ENCODE data around the gene PRKCZ.

PRKCZ gene

DNA sequence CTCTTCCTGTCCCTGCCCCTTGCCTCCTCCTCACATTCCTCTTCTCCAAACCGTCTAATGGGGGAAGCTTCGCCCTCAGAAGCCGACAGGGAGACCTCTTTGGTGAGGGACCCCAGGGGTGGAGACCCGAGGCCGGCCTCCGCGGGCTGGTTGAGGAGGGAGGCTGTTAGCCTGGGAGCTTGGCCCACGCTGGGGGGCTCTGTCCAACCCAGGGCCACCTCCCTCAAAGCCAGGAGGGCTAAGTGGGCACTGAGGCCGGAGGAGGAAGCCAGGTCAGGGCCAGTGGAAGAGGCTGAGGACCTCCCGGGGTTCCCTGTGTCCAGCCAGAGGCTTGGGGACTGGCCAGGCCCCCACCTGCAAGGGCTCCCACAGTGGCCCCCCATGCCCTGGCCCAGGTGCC, 25.8 kb upstream of the PRKCZ start:
- Histone ChIP-seq H3K27ac (ENCODE audit: poor library complexity, severe bottlenecking) (no peak overlapping the region), H3K9me3 (ENCODE audit: severe bottlenecking) (no peaks in the 10 kb centered on the region), H3K4me3 (ENCODE audit: severe bottlenecking) (no peak overlapping the region), H3K4me1 (ENCODE audit: insufficient read depth, poor library complexity, severe bottlenecking) (no peaks in the 10 kb centered on the region), H3K27me3 (ENCODE audit: insufficient read depth, poor library complexity, severe bottlenecking) (peaks cover 41% of the 10 kb centered on the region), H3K36me3 (ENCODE audit: low read depth) (no peaks in the 10 kb centered on the region)
- ATAC-seq (ENCODE audit: low read depth) (no peak), DNase-seq (ENCODE audit: low spot score) (peak; percentile 55)
- TF ChIP-seq, protein P1, sequence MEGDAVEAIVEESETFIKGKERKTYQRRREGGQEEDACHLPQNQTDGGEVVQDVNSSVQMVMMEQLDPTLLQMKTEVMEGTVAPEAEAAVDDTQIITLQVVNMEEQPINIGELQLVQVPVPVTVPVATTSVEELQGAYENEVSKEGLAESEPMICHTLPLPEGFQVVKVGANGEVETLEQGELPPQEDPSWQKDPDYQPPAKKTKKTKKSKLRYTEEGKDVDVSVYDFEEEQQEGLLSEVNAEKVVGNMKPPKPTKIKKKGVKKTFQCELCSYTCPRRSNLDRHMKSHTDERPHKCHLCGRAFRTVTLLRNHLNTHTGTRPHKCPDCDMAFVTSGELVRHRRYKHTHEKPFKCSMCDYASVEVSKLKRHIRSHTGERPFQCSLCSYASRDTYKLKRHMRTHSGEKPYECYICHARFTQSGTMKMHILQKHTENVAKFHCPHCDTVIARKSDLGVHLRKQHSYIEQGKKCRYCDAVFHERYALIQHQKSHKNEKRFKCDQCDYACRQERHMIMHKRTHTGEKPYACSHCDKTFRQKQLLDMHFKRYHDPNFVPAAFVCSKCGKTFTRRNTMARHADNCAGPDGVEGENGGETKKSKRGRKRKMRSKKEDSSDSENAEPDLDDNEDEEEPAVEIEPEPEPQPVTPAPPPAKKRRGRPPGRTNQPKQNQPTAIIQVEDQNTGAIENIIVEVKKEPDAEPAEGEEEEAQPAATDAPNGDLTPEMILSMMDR (IDR thresholded peaks at IDR 0.05; ENCODE audit: poor library complexity, severe bottlenecking), result no peak

DNA sequence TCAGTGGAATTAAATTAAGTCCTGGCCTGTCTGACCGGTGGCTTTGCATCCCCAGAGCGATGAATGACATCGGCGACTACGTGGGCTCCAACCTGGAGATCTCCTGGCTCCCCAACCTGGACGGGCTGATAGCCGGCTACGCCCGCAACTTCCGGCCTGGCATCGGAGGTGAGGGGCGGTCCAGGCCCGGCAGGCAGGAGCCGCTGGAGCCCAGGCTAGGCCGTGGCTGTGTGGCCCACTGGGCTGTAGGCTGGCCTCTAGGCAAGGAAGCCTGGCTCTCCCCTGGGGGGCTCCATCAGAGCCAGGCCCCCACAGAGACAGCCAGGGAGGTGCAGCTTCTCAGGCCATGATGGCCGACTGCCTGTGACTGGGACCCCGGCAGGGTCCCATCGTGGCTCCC, 25.3 kb upstream of the PRKCZ start:
- H3K4me3 ChIP-seq (ENCODE audit: severe bottlenecking), result no peak overlapping the region
- peaks cover 36% of the 10 kb centered on the region for H3K27me3 ChIP-seq (ENCODE audit: insufficient read depth, poor library complexity, severe bottlenecking)
- no peak overlapping the region for H3K27ac ChIP-seq (ENCODE audit: poor library complexity, severe bottlenecking)
- H3K4me1 ChIP-seq (ENCODE audit: insufficient read depth, poor library complexity, severe bottlenecking), result no peaks in the 10 kb centered on the region
- H3K36me3 ChIP-seq (ENCODE audit: low read depth), result no peaks in the 10 kb centered on the region
- TF ChIP-seq, protein P1 (IDR thresholded peaks at IDR 0.05; ENCODE audit: poor library complexity, severe bottlenecking), result no peak
- no peaks in the 10 kb centered on the region for H3K9me3 ChIP-seq (ENCODE audit: severe bottlenecking)
- no peak for DNase-seq (ENCODE audit: low spot score)
- no peak for ATAC-seq (ENCODE audit: low read depth)

DNA sequence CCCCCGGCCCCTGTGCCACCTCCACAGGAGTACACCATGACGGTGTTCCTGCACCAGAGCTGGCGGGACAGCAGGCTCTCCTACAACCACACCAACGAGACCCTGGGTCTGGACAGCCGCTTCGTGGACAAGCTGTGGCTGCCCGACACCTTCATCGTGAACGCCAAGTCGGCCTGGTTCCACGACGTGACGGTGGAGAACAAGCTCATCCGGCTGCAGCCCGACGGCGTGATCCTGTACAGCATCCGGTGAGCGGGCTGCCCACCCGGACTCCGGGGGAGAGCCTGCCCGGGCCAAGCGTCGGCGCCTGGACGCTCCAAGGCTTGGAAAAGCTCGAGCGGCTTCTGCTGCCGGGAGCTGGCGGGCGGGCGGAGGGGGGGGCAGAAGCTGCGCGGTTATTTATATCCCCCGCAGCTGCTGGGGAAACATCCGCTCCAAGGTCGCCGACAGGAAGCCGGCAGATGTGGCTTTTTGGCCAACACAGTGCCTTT, 24.7 kb upstream of the PRKCZ start:
- Histone ChIP-seq H3K36me3 (ENCODE audit: low read depth) (no peaks in the 10 kb centered on the region), H3K4me1 (ENCODE audit: insufficient read depth, poor library complexity, severe bottlenecking) (no peaks in the 10 kb centered on the region), H3K27me3 (ENCODE audit: insufficient read depth, poor library complexity, severe bottlenecking) (peaks cover 30% of the 10 kb centered on the region), H3K9me3 (ENCODE audit: severe bottlenecking) (no peaks in the 10 kb centered on the region), H3K4me3 (ENCODE audit: severe bottlenecking) (no peak overlapping the region), H3K27ac (ENCODE audit: poor library complexity, severe bottlenecking) (no peak overlapping the region)
- TF ChIP-seq, protein P1 (IDR thresholded peaks at IDR 0.05; ENCODE audit: poor library complexity, severe bottlenecking), result no peak
- DNase-seq (ENCODE audit: low spot score), result no peak
- no peak for ATAC-seq (ENCODE audit: low read depth)

DNA sequence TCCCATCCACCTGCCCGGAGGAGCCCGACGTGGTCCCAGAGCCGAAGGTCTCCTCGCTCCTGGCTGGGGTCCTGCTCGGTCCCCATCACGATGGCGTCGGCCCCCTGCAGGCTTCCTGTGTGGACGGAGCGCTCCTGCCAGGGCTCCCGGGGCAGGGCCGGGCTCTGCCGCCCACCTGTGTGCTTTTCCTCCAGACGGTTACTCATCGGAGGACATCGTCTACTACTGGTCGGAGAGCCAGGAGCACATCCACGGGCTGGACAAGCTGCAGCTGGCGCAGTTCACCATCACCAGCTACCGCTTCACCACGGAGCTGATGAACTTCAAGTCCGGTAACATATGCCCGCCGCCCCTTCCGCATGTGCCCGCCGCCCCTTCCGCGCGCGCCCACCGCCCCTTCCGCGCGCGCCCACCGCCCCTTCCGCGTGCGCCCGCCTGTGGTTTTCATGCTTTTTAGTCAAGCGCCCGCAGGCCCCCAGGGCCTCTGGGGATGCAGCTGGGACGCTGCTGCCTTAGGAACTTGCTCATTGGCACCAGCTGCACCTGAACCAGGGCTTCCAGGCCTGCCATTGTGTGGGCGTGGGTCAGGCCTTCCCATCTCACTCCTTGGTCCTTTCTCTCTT, 22.1 kb upstream of the PRKCZ start:
- TF ChIP-seq, protein P1 (IDR thresholded peaks at IDR 0.05; ENCODE audit: poor library complexity, severe bottlenecking), result no peak
- H3K9me3 ChIP-seq (ENCODE audit: severe bottlenecking), result no peaks in the 10 kb centered on the region
- DNase-seq (ENCODE audit: low spot score) (no peak), ATAC-seq (ENCODE audit: low read depth) (no peak)
- no peak overlapping the region for H3K4me3 ChIP-seq (ENCODE audit: severe bottlenecking)
- H3K27me3 ChIP-seq (ENCODE audit: insufficient read depth, poor library complexity, severe bottlenecking), result peaks cover 8% of the 10 kb centered on the region
- H3K27ac ChIP-seq (ENCODE audit: poor library complexity, severe bottlenecking), result no peak overlapping the region
- H3K36me3 ChIP-seq (ENCODE audit: low read depth), result no peaks in the 10 kb centered on the region
- H3K4me1 ChIP-seq (ENCODE audit: insufficient read depth, poor library complexity, severe bottlenecking), result no peaks in the 10 kb centered on the region

DNA sequence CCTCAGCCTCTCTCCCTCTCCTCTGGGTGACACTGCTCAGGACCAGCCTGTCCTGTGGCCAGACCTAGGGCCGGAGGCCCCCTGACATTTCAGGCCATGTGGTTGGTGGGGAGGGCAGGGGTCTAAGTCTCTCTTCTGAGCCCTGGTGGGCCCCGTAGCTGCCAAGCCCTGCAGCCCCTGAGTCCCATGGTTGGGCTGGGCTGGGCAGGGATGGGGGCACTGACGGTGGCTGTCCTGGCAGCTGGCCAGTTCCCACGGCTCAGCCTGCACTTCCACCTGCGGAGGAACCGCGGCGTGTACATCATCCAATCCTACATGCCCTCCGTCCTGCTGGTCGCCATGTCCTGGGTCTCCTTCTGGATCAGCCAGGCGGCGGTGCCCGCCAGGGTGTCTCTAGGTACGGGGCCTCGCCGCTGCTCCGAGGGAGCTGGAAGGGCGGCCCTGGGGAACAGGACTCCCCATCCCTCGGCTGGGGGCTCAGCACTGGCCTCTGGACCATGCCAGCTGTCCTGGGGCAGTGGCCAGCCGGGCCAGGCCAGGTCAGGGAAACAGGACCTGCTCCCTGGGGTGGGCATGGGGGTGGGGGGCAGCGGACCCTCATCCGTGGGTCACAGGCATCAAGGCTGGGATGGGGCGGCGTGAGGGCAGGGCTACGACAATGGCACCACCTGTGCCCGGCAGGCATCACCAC, 21.2 kb upstream of the PRKCZ start:
- Histone ChIP-seq H3K36me3 (ENCODE audit: low read depth) (no peaks in the 10 kb centered on the region), H3K9me3 (ENCODE audit: severe bottlenecking) (no peaks in the 10 kb centered on the region), H3K27me3 (ENCODE audit: insufficient read depth, poor library complexity, severe bottlenecking) (peaks cover 8% of the 10 kb centered on the region), H3K27ac (ENCODE audit: poor library complexity, severe bottlenecking) (no peak overlapping the region), H3K4me1 (ENCODE audit: insufficient read depth, poor library complexity, severe bottlenecking) (no peaks in the 10 kb centered on the region), H3K4me3 (ENCODE audit: severe bottlenecking) (no peak overlapping the region)
- DNase-seq (ENCODE audit: low spot score) (no peak), ATAC-seq (ENCODE audit: low read depth) (no peak)
- TF ChIP-seq, protein P1 (IDR thresholded peaks at IDR 0.05; ENCODE audit: poor library complexity, severe bottlenecking), result no peak
